HG02970 (cell line): ENCODE results near the gene PRM2.

ENCODE experiments used
- ATAC-seq: cut with Tn5 transposase; IDR thresholded peaks from one replicate; pipeline ENCODE4 v1.9.1; 2021; ENCODE audit warnings: mild to moderate bottlenecking, moderate library complexity, moderate number of reproducible peaks; ENCODE audit not compliant: unreplicated experiment, low FRiP score

Gene PRM2

GRCh38 chr16:11233727-11234376 is 42.4 kb downstream of the PRM2 start:
- no peak for ATAC-seq

DNA sequence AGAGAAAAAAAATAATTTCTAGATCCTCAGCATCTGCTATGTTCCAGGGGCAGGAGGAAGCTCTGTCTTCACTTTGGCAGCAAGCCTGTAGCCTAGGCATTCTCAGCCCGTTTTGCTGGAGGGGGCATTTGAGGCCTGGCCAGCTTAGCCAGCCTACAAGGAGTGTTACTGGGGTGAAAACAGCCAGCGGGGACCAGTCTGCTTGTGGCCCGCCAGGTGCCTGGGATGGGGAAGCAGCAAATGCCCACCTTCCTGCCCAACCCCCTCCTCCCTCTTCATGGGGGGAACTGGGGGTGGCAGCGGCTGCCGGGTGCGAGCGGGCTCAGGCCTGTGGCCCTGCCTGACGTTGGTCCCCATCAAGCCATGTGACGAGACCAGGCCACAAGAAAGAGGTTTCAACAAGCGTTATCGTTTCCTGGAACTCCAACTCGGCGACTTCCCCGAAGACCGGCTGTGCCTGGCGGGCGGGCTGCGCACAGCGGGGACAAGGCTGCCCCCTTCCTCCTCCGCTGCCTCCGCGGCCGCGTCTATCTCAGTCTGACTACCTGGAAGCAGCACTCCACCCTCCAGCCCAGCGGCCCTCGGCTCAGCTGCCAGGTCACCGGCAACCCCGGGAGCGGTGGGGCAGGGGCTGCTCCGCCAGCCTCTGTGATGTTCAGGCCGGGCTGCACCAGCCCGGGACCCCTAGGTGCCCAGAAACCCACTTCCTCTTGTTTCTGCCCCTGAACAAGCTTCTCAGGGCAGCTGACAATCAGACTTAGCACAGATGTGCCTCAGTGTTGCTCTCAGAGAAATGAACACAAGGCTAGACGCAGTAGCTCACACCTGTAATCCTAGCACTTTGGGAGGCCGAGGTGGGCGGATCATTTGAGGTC is 43.2 kb downstream of the PRM2 start:
- no peak for ATAC-seq

DNA sequence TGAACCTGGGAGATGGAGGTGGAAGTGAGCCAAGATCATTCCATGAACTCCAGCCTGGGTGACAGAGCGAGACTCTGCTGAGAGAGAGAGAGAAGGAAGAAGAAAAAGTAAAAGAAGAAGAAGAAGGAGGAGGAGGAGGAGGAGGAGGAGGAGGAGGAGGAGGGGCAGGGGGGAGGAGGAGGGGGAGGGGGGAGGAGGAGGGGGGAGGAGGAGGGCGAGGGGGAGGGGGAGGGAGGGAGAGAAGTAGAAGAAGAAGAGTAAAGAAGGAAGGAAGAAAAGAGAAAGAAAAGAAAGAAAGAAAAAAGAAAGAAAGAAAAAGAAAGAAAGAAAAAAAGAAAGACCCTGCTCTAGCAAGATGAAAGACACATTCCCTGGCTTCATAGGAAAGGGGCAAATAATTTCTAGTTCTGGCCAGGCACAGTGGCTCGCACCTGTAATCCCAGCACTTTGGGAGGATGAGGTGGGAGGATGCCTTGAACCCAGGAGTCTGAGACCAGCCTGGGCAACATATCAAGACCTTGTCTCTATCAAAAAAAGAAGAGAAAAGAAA is 43.9 kb downstream of the PRM2 start:
- no peak for ATAC-seq

DNA sequence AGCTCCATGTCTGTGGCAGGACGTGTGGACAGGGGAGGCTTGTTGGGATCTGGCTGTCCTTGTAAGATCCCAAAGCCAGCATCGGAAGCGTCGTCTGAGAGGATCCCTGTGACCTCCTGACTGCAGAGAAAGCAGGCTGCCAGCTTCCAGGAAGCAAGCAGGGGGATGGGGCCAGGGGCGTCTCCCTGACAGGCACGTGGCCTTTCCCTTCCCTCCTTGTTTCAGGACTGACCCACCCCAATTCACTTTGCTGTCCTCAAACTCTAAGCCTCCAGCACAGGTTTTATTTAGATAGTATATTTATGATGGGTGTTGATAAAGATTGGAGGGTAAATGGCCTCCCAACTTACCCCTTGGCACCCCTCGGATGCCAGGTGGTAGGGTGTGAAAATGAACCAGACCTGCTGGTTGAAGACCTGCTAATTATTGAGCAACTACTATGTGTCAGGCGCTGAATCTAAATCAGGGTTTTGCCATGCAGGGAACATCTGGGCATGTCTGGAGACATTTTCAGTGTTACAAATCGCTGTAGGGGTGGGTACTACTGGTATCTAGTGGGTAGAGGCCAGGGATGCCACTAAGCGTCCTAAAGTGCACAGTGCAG is 44.8 kb downstream of the PRM2 start:
- ATAC-seq: no peak

- no peak for ATAC-seq
Measured at GRCh38 chr16:11229906-11230305, 46.4 kb downstream of the PRM2 start.

GRCh38 chr16:11229432-11229831 is 46.8 kb downstream of the PRM2 start:
- ATAC-seq: no peak

DNA sequence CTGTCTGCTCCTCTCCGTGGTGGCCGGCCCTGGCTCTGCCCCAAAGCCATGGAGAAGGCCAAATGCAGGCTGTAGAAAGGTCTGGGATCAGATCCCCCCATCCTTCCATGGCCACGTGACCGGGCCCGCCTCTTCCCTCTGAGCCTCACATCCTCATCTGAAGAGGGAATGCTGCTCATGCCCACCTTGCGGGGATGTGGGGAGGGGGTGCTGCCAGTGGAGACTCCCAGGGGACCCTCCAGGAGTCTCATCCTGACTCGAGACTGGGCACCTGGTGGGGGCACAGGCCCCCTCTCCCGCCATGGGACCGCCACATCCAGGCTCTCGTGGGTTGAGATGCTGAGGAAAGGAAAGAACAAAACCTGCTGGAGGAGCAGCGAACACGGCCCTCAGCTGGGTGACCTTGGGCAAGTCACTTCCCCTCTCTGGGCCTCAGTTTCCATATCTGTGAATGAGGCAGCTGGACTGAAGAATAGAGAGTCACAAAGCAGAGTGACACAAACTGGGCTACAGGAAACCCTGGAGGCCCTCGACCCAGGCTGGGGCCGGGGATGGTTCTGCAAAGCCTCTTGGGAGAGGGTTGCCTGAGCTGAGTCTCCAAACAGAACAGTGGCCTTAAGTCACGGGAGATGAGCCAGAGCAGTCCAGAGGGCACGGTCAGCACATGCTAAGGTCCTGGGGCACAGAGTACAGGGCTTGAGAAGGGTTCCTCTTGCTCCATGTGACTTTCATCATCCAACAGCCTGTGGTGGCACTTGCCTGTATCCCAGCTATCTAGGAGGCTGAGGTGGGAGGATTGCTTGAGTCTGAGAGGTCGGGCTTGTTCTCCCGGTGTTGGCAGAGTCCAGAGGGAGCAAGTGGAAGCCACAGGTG is 50.4 kb downstream of the PRM2 start:
- no peak for ATAC-seq
